Stimulated activated CD4-positive, alpha-beta T cell treated with anti-CD3 and anti-CD28 coated beads, TNF-alpha, amount 100 ng/mL, for 24 hours (primary cell): ENCODE measurements around the gene MTO1.
"Not testable (repeated sequence)": the region's sequence is repeated elsewhere in the genome, so short reads cannot be mapped to it uniquely, and the experiment has no call there.

ENCODE experiments used
- DNase-seq, 3 experiments: peaks; one replicate each; pipeline ENCODE4 v3.0.0-alpha.2; 2020; ENCODE audit warnings: low read depth in 3 of 3

Gene MTO1, protein sequence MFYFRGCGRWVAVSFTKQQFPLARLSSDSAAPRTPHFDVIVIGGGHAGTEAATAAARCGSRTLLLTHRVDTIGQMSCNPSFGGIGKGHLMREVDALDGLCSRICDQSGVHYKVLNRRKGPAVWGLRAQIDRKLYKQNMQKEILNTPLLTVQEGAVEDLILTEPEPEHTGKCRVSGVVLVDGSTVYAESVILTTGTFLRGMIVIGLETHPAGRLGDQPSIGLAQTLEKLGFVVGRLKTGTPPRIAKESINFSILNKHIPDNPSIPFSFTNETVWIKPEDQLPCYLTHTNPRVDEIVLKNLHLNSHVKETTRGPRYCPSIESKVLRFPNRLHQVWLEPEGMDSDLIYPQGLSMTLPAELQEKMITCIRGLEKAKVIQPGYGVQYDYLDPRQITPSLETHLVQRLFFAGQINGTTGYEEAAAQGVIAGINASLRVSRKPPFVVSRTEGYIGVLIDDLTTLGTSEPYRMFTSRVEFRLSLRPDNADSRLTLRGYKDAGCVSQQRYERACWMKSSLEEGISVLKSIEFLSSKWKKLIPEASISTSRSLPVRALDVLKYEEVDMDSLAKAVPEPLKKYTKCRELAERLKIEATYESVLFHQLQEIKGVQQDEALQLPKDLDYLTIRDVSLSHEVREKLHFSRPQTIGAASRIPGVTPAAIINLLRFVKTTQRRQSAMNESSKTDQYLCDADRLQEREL

GRCh38 chr6:73461537-73462350, at the start of gene MTO1:
Gene MTO1, plus strand, starts transcription at chr6:73461737. Its CDS starts 118 bp downstream, at chr6:73461855.
- DNase-seq: peak; percentile 65 to 82 (median 75)

GRCh38 chr6:73413102-73413501, 48.4 kb upstream of the MTO1 start:
- DNase-seq: no peak

GRCh38 chr6:73418081-73418741, 43.3 kb upstream of the MTO1 start:
- DNase-seq: no peak

DNA sequence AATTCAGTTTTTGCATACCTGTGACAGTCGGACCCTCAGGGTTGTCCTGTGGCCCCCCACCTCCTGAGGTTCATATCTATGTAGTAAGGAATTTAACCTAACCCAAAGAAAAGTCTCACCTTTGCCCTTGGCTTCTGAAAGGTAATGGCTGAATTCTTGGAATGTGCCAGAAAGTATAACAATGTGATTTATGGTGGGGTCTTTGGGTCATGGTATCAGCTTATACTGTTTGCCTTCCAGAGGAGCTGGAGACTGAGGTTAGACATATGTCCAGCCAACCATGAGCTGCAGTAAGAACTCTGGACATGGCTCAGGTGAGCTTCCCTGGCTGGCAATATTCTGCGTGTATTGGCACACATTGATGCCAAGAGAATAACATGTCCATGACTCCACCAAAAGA, 40.0 kb upstream of the MTO1 start:
- DNase-seq: no peak

DNA sequence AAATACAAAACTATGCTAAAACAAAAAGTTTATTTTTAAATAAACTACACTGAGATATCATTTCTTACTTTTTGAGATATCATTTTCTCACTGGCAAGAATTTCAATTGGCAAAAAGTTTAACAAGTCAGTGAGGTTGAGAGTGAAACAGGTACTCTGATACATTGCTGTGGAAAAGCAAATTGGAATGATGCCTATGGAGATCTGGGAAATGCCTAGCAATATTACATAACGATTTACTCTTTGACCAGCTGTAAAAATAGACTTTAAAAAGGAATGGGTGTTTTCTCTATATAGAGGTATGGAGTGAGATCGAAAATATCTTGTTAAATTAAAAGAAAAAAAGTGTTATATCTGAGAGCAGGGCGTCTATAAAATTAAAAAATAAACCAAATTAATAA, 26.3 kb upstream of the MTO1 start:
- no peak for DNase-seq

DNA sequence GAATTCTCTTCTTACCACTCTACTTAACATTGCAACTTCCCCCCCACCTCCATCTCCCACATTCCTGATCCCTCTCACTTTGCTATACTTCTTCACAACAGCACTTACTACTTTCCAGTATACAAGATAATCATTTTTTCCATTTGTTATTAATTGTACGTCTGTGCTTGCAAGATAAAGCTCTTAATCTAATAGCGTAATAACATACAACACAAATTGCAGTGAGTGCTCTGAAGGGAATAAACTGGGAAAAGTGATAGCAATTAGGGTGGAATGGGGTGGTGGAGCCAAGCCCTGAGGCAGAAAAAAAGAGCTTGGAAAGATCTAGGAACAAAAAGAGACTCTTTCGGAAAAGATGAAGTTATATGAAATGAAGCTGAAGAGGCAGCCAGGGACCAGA, 18.0 kb upstream of the MTO1 start:
- DNase-seq: no peak

GRCh38 chr6:73451223-73452106, 10.1 kb upstream of the MTO1 start:
- peak; percentile 8 to 38 (median 28) for DNase-seq

DNA sequence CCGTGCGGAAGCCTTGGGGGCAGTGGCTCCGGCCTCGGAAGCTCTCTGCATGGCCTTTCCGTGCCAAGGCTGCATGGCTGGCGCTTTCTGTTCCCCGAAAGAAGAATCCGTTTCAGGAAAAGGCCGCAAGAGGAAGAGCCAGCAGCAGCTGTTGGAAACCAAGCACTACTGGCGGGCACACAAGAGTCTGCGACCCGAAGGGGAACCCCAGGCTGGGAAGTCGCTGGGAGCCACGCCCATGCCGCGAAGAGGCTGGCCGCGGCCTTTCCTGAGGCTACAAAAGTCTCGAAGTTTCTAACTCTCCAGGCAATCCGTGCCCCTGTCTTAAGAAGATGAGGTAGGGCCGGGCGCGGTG, 9.5 kb upstream of the MTO1 start, which contains the start of gene CGAS:
Gene CGAS (minus strand): TSS at position 191 of the 355 bp plus-strand sequence. CDS start 116 bp downstream, at position 75.
- peak; percentile 50 to 82 (median 51) for DNase-seq

GRCh38 chr6:73455865-73456629, 5.5 kb upstream of the MTO1 start:
- no peak for DNase-seq

GRCh38 chr6:73459474-73459873, 2.1 kb upstream of the MTO1 start:
- not testable (repeated sequence) for DNase-seq

GRCh38 chr6:73460056-73460455, 1.5 kb upstream of the MTO1 start:
- no peak for DNase-seq

- no peak for DNase-seq
Measured at GRCh38 chr6:73471686-73472290, 10.3 kb downstream of the MTO1 start.

DNA sequence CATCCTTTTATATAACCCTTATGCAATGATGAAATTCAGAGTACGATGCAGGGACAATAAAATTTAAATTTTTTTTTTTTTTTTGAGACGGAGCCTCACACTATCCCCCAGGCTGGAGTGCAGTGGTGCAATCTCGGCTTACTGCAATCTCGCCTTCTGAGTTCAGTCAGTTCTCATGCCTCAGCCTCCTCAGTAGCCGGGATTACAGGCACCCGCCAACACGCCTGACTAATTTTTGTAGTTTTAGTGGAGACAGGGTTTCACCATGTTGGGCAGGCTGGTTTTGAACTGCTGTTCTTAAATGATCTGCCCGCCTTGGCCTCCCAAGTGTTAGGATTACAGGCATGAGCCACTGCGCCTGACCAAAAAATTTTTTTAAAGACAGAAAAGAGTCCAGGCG, 15.2 kb downstream of the MTO1 start:
- no peak for DNase-seq

- DNase-seq: no peak
Measured at GRCh38 chr6:73477407-73477806, 15.9 kb downstream of the MTO1 start.

DNA sequence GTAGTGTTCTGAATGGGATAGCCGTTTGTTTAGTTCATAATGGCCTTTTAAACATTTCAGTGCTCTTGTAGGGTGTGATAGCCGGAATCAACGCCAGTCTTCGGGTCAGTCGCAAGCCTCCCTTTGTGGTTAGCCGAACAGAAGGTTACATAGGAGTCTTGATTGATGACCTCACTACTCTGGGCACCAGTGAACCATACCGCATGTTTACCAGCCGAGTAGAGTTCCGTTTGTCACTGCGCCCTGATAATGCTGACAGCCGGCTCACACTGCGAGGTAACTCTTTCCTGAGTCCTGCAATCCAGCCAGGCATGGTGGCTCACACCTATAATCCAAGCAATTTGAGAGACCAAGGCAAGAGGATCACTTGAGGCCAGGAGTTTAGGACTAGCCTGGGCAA, 20.4 kb downstream of the MTO1 start:
- no peak for DNase-seq

DNA sequence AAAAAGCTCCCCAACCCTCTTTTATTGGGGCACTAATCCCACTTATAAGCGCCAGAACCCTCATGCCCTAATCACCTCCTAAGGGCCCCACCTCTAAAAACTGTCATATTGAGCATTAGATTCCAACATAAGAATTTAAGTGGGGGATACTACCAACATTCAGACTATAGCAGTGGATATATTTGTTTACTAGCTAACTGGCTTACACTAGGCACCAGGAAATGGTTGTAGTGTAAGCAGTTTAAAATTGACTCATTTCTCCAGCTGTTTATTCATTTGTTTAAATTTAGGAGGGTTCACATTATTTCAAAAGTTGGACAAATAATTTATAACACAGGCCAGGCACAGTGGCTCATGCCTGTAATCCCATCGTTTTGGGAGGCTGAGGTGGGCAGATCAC, 22.9 kb downstream of the MTO1 start:
- DNase-seq: no peak

DNA sequence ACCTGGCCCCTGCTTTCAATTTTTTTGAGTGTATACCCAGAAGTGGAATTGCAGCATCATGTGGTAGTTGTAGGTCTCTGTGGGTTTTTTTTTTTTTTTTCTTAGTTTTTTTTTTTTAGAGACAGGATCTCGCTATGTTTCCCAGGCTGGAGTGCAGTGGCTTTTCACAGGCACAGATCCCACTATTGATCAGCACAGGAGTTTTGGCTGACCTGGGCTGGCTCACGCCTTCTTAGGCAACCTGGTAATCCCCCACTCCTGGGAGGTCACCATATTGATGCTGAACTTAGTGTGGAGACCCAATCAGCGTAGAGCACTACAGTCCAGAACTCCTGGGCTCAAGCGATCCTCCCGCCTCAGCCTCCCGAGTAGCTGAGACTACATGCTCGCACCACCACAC, 25.9 kb downstream of the MTO1 start:
- no peak for DNase-seq

DNA sequence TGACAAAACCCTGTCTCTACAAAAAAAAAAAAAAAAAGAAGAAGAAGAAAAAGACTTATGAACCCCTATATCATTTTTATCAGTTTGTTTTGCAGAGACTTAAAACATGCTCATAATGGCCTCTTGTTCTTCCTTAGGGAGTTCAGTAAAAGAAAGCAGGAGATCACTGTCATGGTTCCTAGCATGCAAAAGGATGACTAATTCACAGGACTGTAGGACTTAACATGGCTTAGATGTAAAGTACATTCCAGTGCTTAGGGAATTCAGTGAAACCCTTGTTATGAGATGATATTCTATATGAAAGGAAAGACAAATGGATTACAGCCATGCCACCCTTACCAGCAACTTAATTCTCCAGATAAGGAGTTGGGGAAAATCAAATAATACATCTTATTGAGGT, 29.8 kb downstream of the MTO1 start:
- no peak for DNase-seq

- no peak for DNase-seq
Measured at GRCh38 chr6:73497915-73498314, 36.4 kb downstream of the MTO1 start.
